22Rv1 (cell line): ENCODE results near the gene PADI6.

Experiments
- CTCF ChIP-seq: fragments of 450-650 bp; IDR thresholded peaks from 2 replicates; pipeline ENCODE4 v1.5.1; 2017; ENCODE audit warnings: mild to moderate bottlenecking
- ZFX ChIP-seq: fragments of 450-650 bp; IDR thresholded peaks from 2 replicates; pipeline ENCODE4 v1.6.1; 2017; ENCODE audit warnings: antibody characterized with exemption, borderline replicate concordance

GRCh38 chr1:17401841-17402240 is 29.8 kb downstream of the PADI6 start:
- TF ChIP-seq CTCF (no peak), ZFX (no peak)
